NCI-H526 (cell line): ENCODE data around the gene CUEDC1.
"Not testable (repeated sequence)": the region's sequence is repeated elsewhere in the genome, so short reads cannot be mapped to it uniquely, and the experiment has no call there.

Experiments used
- DNase-seq, 2 experiments: peaks; one replicate each; lab custom pipeline; 2025; lab: John Stamatoyannopoulos, UW

Gene CUEDC1

GRCh38 chr17:57985675-57985974, 30.4 kb upstream of the CUEDC1 start:
- no peak for DNase-seq

GRCh38 chr17:57984936-57985674, 29.9 kb upstream of the CUEDC1 start:
- DNase-seq, result no peak

GRCh38 chr17:57984261-57984890, 29.2 kb upstream of the CUEDC1 start:
- DNase-seq, result no peak

- no peak for DNase-seq
These were observed 28.2 kb upstream of the CUEDC1 start for GRCh38 chr17:57983446-57983845.

GRCh38 chr17:57982452-57983170, 27.4 kb upstream of the CUEDC1 start:
- DNase-seq, result no peak

GRCh38 chr17:57980522-57980921, 25.3 kb upstream of the CUEDC1 start:
- no peak for DNase-seq

- DNase-seq, result no peak
These were observed 23.9 kb upstream of the CUEDC1 start for GRCh38 chr17:57979076-57979475.

- DNase-seq, result no peak
These were observed 21.4 kb upstream of the CUEDC1 start for GRCh38 chr17:57976594-57976993.

- no peak for DNase-seq
These were observed 19.8 kb upstream of the CUEDC1 start for GRCh38 chr17:57975044-57975443.

- not testable (repeated sequence) for DNase-seq
These were observed 19.0 kb upstream of the CUEDC1 start for GRCh38 chr17:57974053-57974824.

- DNase-seq, result no peak
These were observed 16.9 kb upstream of the CUEDC1 start for GRCh38 chr17:57972151-57972550.

GRCh38 chr17:57971572-57971971, 16.4 kb upstream of the CUEDC1 start:
- DNase-seq, result no peak

- DNase-seq, result no peak
These were observed 15.5 kb upstream of the CUEDC1 start for GRCh38 chr17:57970710-57971109.

GRCh38 chr17:57968456-57968855, 13.2 kb upstream of the CUEDC1 start:
- DNase-seq, result no peak

- DNase-seq, result no peak
These were observed 11.7 kb upstream of the CUEDC1 start for GRCh38 chr17:57966875-57967274.

GRCh38 chr17:57966246-57966645, 11.0 kb upstream of the CUEDC1 start:
- no peak for DNase-seq

- DNase-seq, result no peak
These were observed 10.4 kb upstream of the CUEDC1 start for GRCh38 chr17:57965521-57966160.

- no peak for DNase-seq
These were observed 7.9 kb upstream of the CUEDC1 start for GRCh38 chr17:57963149-57963511.

GRCh38 chr17:57962279-57963148, 7.3 kb upstream of the CUEDC1 start:
- DNase-seq, result no peak

- DNase-seq, result no peak
These were observed 4.7 kb upstream of the CUEDC1 start for GRCh38 chr17:57959929-57960328.

- DNase-seq, result not testable (repeated sequence)
These were observed 3.2 kb upstream of the CUEDC1 start for GRCh38 chr17:57958391-57958790.
